Stimulated activated CD8-positive, alpha-beta memory T cell treated with anti-CD3 and anti-CD28 coated beads, Interleukin-7, amount 100 ng/mL, for 48 hours (primary cell): Measurements from ENCODE around the gene CNN1.

Experiments used
- DNase-seq, 2 donors: peaks; one replicate each; pipeline ENCODE4 v3.0.0-alpha.2; 2020; ENCODE audit warnings: low read depth in 1 of 2; ENCODE audit errors: extremely low read depth in 1 of 2

The CNN1 gene

DNA sequence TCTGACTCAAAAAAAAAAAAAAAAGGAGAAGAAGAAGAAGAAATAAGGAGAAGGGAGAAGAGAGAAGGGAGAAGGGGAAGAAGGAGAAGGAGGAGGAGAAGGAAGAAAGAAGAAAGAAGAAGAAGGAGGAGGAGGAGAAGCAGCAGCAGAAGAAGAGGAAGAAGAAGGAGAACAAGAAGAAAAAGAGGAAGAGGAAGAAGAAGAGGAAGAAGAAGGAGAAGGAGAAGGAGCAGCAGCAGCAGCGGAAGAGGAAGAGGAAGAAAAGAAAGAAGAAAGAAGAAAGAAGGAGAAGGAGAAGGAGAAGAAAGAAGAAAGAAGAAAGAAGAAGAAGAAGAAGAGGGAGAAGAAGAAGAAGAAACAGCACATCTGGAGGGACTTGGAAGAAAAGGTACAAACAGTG lies 4.1 kb upstream of the CNN1 start:
- DNase-seq, result no peak

GRCh38 chr19:11534948-11535347 lies 3.7 kb upstream of the CNN1 start:
- DNase-seq, result no peak

GRCh38 chr19:11535792-11536595 lies 2.7 kb upstream of the CNN1 start:
- DNase-seq, result peak; percentile 70 to 75

- no peak for DNase-seq
Observed at GRCh38 chr19:11539495-11540365, 1.1 kb downstream of the CNN1 start.

DNA sequence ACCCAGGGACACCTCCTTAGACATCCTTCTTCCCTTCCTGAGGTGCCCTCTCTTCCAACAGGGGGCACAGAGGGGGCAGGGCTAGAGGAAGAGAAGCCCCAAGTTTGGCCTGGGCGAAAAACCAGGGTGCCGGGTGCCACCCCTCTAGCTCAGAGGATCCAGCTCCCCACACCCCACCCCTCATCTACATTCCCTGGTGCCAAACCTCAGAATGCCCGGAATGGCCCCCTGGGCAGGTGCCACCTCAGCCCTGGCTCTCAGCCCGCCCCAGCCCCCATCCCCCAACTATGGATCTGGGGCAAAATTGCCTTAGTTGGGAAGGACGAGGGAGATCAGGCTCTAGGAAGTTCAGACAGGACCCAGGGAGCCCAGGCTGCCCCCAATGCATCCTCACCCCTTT lies 2.0 kb downstream of the CNN1 start:
- DNase-seq, result no peak

- no peak for DNase-seq
Observed at GRCh38 chr19:11541238-11541637, 2.6 kb downstream of the CNN1 start.

DNA sequence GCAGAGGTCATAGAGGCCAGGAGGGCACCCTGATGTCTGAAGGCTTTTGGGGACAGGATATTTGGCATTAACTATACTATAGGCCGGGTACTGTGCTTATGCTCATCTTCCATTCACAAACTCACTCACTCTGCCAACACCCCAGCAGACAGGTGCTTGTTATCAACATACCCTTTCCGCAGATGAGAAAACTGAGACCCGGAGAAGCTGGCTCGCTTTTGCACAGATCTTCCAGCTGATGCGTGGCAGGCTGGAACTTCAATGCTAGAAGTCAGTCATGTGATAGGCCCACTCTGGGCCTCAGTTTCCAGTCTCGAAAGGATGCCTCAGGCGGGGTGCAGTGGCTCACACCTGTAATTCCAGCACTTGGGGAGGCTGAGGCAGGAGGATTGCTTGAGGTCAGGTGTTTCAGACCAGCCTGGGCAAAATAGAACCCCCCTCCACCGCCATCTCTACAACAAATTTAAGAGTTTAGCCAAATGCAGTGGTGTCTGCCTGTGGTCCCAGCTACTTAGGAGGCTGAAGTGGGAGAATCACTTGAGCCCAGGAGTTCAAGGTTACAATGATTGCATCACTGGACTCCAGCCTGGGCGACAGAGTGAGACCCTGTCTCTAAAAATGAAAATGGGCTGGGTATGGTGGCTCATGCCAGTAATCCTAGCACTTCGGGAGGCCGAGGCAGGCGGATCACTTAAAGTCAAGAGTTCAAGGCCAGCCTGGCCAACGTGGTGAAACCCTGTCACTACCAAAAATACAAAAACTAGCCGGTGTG lies 9.5 kb downstream of the CNN1 start:
- no peak for DNase-seq

DNA sequence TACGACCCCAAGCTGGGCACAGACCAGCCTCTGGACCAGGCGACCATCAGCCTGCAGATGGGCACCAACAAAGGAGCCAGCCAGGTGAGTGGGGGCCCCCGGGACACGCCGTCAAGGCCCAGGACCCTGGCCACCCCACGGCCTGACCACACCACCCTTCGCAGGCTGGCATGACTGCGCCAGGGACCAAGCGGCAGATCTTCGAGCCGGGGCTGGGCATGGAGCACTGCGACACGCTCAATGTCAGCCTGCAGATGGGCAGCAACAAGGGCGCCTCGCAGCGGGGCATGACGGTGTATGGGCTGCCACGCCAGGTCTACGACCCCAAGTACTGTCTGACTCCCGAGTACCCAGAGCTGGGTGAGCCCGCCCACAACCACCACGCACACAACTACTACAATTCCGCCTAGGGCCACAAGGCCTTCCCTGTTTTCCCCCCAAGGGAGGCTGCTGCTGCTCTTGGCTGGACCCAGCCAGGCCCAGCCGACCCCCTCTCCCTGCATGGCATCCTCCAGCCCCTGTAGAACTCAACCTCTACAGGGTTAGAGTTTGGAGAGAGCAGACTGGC lies 10.8 kb downstream of the CNN1 start:
- DNase-seq, result no peak

- DNase-seq, result no peak
Observed at GRCh38 chr19:11550265-11550664, 11.6 kb downstream of the CNN1 start.

GRCh38 chr19:11551603-11552235 lies 13.1 kb downstream of the CNN1 start:
- no peak for DNase-seq

DNA sequence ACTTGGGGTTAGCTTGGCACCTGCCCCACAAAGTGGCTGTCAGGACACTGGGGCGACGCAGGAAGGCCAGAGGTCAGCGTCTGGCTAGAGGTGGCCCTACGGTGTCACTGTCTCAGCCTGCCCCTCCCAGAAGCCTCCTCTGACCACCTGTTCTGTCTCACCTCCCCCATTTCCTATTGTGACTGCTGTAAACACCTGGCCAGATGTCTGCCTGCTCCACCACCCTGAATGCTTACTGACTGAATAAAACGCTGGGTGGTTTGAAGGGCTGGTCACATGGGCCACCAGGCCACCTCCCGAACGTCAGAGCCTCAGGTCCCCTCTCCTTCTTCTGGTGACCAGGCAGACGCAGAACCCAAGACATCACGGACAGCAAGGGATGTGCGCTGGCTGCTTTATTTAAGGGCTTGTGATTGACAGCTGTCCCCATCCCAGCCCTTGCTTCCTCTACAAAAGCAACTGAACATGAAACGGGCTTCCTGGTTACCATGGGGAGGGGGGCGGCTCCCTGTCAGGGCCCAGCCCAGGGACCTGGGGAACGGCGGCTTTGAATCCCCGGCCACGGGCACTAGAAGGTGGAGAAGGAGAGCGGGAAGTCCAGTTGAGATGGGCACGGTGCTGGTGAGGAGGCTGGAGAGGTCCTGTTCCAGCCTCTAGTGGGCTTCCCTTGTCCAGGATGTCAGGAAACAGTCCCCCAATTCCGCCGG lies 14.2 kb downstream of the CNN1 start:
- DNase-seq, result no peak

DNA sequence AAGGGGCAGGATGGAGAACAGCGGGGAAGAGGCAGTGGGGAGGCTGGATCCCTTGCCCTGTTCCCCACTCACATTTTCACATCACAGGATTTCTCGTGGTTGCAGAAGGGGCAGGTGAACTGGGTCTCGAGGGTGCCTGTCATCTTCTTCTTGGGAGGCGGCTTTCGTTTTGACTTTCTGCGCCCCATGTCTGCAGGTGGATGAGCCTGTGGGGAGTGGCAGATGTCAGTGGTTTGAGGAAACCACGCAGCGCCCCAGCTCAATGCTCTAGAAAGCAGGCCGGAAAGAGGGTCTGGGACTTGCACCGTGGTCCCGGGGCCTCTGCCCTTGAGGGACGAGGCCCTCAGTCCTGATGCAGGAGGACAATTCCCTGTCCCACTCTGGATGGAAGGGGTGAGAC lies 15.5 kb downstream of the CNN1 start:
- no peak for DNase-seq

DNA sequence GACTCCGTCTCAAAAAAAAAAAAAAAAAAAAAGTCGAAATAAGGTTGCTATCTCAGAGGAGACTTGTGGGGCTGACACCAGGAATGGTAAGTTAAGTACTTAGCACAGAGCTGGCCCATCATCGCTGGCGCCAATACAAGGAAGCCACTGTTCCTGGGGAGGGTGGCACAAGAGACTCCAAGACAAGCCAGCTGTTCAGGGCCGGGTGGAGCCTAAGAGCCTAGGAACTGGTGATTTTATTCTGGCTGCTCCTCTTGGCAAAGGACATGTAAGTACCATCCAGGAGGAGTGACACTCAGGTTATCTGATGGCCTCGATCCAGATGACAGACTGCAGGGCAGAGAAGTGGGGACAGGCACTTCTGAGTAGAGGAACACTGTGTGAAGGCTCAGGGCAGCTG lies 16.6 kb downstream of the CNN1 start:
- no peak for DNase-seq

DNA sequence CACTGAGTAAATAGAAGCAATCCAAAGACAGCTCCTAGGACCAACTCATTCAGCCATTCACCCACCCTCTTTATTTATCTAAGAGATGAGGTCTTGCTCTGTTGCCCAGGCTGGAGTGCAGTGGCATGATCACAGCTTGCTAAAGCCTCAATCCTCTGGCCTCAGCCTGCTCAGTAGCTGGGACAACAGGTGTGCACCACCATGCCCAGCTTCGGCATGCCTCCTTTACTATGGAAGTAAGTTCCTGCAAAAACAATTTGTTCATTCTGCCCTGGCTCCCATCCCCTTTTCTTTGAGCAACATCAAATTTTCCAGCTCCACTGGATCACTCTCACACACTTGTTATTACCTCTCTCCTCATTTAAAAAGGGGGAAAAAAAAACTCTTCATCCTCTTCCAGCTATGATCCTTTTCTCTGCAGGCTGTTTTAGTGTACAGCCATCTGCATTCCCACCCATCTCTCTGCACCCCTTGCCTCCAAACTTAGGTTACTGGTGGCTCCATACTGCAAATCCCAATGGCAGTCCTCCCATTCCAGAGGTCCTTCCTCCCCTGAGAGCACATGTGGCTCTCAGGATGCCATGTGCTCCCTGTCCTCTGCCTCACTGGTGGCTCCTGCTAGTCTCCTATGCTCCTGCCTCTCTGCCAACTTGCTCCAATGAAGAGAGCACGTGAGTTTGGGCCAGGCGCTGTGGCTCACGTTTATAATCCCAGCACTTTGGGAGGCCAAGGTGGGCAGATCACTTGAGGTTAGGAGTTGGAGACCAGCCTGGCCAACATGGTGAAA lies 18.2 kb downstream of the CNN1 start:
- no peak for DNase-seq

DNA sequence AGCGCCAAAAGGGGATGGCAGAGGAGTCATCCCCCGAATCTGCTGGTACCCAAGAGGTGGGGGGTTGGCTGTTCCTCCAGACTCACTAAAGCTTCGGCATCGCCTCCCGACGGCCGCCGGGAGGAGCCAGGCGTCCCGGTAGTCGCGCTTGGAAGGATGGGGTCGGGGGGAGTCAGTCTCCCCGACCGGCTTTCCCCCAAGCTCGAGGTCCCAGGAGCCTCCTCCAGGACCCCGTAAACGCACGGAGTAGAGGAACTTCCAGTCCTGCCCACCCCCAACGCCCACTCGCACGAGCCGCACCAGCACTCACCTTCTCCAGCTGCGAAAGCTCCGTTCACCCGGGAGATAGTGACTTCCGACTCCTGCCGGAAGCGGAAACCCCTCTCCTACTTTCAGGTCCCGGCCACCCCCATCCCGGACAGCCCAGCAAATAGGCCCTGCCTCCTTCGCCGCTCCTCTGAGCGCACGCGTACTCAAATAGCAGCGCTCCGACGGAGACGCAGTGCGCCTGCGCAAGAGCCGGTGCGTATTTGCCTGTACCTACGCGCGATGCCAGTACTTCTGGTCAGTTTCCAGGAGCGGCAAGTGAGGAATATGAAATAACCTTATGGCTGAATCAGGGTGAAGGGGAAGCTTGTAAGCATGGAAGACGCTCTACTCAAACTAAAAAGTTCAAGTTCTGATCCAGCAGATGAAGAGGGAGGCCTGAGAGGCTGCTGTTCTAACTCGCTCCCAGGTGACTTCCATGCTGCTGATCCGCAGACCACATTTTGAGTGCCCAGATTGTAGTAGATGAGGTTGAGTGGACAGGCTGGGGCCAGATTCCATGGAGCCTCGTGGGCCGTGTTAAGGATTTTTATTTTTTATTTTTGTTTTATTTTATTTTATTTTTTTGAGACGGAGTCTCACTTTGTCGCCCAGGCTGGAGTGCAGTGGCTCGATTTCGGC lies 20.5 kb downstream of the CNN1 start, which contains the start of gene ELOF1:
TSS of gene ELOF1 (minus strand) at position 350 of the 948 bp plus-strand sequence. CDS start 4,883 bp downstream, outside the sequence.
- peak; percentile 91 to 98 for DNase-seq

GRCh38 chr19:11560404-11561051 lies 21.9 kb downstream of the CNN1 start:
- DNase-seq, result peak; percentile 22 to 66

DNA sequence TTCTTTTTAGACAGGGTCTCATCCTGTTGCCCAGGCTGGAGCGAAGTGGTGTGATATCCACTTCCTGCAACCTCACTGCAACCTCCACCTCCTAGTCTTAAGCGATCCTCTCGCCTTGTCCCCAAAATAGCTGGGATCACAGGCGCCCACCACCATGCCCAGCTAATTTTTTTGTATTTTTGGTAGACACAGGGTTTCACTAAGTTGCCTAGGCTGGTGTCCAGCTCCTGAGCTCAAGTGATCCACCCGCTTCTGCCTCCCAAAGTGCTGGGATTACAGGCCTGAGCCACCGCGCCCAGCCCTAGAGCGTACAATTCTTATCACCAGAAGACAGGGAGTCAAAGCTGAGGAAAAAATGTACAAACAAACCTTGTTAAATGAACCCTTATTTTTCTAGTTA lies 24.9 kb downstream of the CNN1 start:
- no peak for DNase-seq
